HG03039 (cell line): Measurements from ENCODE around the gene ZNF567.
"Not testable (repeated sequence)": the region's sequence is repeated elsewhere in the genome, so short reads cannot be mapped to it uniquely, and the experiment has no call there.

Experiments
- ATAC-seq: cut with Tn5 transposase; IDR thresholded peaks from one replicate; pipeline ENCODE4 v1.9.1; 2021; ENCODE audit warnings: mild to moderate bottlenecking, moderate library complexity; ENCODE audit not compliant: unreplicated experiment

ZNF567 gene

GRCh38 chr19:36687214-36688056 is at the start of gene ZNF567:
TSS of gene ZNF567 (plus strand) at chr19:36687612. CDS start at chr19:36694868, 7,256 bp downstream.
- ATAC-seq = peak; percentile 94

GRCh38 chr19:36638862-36639510 is 48.4 kb upstream of the ZNF567 start:
- no peak for ATAC-seq

GRCh38 chr19:36646746-36647145 is 40.7 kb upstream of the ZNF567 start:
- no peak for ATAC-seq

GRCh38 chr19:36652958-36653357 is 34.5 kb upstream of the ZNF567 start:
- ATAC-seq = no peak

GRCh38 chr19:36665832-36666231 is 21.6 kb upstream of the ZNF567 start:
- no peak for ATAC-seq

- ATAC-seq = no peak
Measured at GRCh38 chr19:36668646-36669045, 18.8 kb upstream of the ZNF567 start.

- no peak for ATAC-seq
Measured at GRCh38 chr19:36672368-36672767, 15.0 kb upstream of the ZNF567 start.

- ATAC-seq = no peak
Measured at GRCh38 chr19:36674201-36674600, 13.2 kb upstream of the ZNF567 start.

- no peak for ATAC-seq
Measured at GRCh38 chr19:36679455-36679854, 8.0 kb upstream of the ZNF567 start.

GRCh38 chr19:36685835-36686234 is 1.6 kb upstream of the ZNF567 start:
- no peak for ATAC-seq

- peak; percentile 5 for ATAC-seq
Measured at GRCh38 chr19:36686365-36687213, 823 bp upstream of the ZNF567 start.

- no peak for ATAC-seq
Measured at GRCh38 chr19:36688058-36688457, 646 bp downstream of the ZNF567 start.

GRCh38 chr19:36707134-36707533 is 19.7 kb downstream of the ZNF567 start:
- no peak for ATAC-seq

GRCh38 chr19:36709423-36709822 is 22.0 kb downstream of the ZNF567 start:
- no peak for ATAC-seq

- no peak for ATAC-seq
Measured at GRCh38 chr19:36719687-36720556, 32.5 kb downstream of the ZNF567 start.

- not testable (repeated sequence) for ATAC-seq
Measured at GRCh38 chr19:36736166-36736565, 48.8 kb downstream of the ZNF567 start.

- ATAC-seq = no peak
Measured at GRCh38 chr19:36745870-36746269, 58.5 kb downstream of the ZNF567 start.

- ATAC-seq = no peak
Measured at GRCh38 chr19:36747750-36748149, 60.3 kb downstream of the ZNF567 start.

- ATAC-seq = no peak
Measured at GRCh38 chr19:36748431-36749275, 61.2 kb downstream of the ZNF567 start.
